GM12873 (cell line): ENCODE measurements around the gene DIAPH3.

Experiments used
- TF ChIP-seq, protein P1 (sequence below): IDR thresholded peaks from 2 replicates; pipeline ENCODE4 v1.5.1; 2012; ENCODE audit warnings: low read depth, mild to moderate bottlenecking, moderate library complexity, low read length, control low read depth; ENCODE audit not compliant: insufficient read depth; ENCODE audit errors: missing control alignments

Gene DIAPH3

DNA sequence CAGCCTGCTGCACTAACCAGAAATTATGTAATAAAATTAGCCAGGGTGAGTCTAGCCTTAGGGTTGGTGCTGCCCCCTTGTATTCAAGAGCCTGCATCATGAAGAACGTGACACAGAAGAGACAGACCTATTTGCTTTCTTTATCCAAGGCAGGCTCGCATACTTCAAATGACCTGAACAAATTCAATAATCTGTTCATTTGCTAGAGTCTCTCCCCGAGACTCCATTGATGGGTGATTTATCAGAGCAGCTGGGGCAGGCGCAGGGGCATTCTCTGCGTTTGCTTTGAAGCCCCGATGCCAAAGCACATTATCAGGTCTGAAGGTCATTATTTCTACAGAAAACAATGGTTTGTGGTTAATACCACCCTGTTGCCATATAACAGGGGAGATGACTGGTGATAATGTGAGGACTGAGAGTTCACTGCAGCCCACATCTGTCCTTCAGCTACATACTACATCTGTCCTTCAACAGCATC is 520.3 kb downstream of the DIAPH3 start:
- TF ChIP-seq, protein P1, sequence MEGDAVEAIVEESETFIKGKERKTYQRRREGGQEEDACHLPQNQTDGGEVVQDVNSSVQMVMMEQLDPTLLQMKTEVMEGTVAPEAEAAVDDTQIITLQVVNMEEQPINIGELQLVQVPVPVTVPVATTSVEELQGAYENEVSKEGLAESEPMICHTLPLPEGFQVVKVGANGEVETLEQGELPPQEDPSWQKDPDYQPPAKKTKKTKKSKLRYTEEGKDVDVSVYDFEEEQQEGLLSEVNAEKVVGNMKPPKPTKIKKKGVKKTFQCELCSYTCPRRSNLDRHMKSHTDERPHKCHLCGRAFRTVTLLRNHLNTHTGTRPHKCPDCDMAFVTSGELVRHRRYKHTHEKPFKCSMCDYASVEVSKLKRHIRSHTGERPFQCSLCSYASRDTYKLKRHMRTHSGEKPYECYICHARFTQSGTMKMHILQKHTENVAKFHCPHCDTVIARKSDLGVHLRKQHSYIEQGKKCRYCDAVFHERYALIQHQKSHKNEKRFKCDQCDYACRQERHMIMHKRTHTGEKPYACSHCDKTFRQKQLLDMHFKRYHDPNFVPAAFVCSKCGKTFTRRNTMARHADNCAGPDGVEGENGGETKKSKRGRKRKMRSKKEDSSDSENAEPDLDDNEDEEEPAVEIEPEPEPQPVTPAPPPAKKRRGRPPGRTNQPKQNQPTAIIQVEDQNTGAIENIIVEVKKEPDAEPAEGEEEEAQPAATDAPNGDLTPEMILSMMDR, result no peak

DNA sequence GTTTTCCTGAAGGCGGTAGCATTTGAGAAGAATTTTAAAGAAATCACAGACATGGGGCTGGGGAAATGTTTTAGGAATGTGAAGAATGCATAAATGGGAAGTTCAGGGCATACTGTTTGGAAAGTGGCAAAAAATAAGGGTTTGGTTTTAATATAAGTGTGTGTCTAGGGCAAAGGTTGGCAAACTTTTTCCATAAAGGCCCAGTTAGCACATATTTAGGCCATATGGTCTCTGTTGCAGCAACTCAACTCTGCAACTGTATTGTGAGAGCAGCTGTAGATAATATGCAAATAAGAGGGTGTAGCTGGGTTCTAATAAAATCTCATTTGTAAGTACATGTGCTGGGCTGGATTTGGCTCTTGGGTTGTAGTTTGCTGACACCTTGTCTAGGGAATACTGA is 521.9 kb downstream of the DIAPH3 start:
- TF ChIP-seq, protein P1, result no peak

DNA sequence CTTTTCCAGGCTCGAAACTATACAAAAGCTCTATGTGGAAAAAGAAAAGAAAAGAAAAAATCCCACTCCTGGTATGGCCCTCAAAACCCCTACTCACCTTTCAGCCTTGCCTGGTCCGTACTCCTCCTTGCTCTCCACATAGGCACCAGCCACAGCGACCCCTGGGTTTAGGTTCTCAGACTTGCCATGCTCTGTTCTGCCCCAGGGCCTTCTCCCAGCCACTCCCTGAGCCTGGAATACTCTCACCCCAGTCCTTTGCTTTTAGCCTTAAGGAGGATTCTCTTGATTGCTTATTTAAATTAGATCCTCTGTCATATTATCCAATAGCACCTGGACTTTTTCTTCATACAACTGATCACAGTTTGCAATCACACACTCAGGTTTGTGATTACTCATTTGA is 522.5 kb downstream of the DIAPH3 start:
- TF ChIP-seq, protein P1, result no peak

DNA sequence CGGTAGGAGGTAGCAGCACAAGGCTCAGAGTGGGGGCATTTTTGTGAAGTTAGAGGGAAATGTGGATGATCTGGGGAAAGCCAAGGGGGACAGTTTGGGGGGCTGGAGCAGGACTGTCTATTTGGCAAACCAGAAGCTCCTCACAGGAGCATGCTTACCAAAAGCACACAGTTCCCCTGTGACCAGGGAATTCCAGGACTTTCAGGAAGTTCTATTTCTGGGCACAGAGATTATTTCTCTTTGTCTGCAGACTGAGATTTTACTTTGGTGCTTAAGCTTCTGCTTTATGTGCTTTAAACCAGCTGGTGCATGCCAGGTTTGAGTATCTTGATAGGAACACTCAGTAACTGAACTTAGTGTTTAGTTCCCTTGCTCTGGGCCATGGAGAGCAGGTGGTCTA is 525.3 kb downstream of the DIAPH3 start:
- TF ChIP-seq, protein P1, result no peak

DNA sequence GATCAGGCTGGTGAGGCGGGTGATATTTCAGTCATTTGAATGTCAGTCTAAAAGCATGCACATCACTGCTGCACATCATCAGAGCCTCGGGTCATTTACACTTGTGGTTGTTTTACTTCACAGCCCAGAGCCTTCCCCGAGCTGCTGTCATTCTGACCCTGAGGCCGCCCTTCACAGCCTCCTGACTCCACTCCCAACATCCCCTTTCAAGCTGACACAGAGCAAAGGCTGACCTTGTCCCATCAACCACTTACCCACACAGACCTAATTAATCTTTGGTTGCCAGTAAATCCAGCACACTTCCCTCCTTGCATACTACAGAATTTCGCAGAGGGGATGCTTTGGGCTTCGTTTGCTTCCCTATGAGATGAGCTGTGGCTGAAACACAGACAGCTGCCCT is 528.1 kb downstream of the DIAPH3 start:
- TF ChIP-seq, protein P1, result no peak

DNA sequence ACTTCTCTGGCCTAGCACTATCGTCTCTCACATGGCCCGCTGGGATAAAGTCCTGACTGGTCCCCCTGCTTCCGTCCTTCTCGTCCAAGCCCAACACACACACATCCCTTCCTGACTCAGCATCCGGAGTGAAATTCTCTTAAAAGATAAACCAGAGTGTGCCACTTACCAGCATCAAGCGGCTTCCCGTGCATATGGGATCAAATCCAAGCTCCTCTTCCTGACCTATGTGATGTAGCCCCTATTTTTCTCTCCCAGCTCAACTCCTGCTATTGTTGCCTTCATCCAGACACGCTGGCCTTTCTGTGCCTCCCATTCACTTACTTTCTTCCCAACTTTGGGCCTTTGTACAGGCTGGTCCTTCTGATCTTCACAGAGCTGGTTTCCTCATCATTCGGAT is 530.4 kb downstream of the DIAPH3 start:
- TF ChIP-seq, protein P1, result no peak

DNA sequence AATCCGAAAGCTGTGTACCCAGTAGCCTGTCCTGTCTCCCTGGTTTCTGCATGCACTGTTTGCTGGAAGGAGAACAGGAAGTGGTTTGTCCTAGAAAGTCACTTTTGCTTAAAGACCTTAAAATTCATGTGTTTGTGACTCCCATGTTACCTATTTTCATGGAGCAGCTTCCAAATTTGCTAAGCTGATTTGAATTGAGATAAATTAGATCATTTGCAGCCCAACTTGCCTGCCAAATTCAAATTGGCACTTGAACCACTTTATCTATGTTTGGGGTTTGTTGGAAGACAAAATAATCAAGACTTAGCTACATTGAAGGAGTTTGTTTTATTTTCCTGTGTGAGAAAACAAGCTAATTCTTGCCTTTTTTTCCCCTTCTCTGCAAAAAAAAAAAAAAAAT is 532.5 kb downstream of the DIAPH3 start:
- TF ChIP-seq, protein P1, result no peak
